ENCODE data around the gene KRT26.

- TF ChIP-seq CTCF (IDR thresholded peaks at IDR 0.05 in 8 of 11, conservative IDR thresholded peaks at IDR 0.05 in 3 of 11) (no peak), POLR2AphosphoS5 (IDR thresholded peaks at IDR 0.05) (no peak), POLR2A (IDR thresholded peaks at IDR 0.05) (no peak)
Observed at GRCh38 chr17:40717776-40718175, 54.2 kb downstream of the KRT26 start.

All from spleen (tissue), 7 donors.